Ovary (tissue), 3 donors: ENCODE data around the gene KCNJ6.

Experiments
- POLR2A ChIP-seq: fragments of 450-650 bp; IDR thresholded peaks from one replicate; pipeline ENCODE4 v1.6.1; 2017; ENCODE audit warnings: antibody characterized with exemption, mild to moderate bottlenecking, moderate library complexity
- TF ChIP-seq, protein P1 (sequence below), 3 donors: fragments of 450-650 bp in 2 of 3; fragments of 200-600 bp in 1 of 3; IDR thresholded peaks; one replicate each; pipeline versions ENCODE4 v1.5.1 to v1.8.0; 2016 to 2022; ENCODE audit warnings: antibody characterized with exemption in 3 of 3, mild to moderate bottlenecking in 1 of 3
- donor health status: DM: no; HTN: no; CAD: no.

DNA sequence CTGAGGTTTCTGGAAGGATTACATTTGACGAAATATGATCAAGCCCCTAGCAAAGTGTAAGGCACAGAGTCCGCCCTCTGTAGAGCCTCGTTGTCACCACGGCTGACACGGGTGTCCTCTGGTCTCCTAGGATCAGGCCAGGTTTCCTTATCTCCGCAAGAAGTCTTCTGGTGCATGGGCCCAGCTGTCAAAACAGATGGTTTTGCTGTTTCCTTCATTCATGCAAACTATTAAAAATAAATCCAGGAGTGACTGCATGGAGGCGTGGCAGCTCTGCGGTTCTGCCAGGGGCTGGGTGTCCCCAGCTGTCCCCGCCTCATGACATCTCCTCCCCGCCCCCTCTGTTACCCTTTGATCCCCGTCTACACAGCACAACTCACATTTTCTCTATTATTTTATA, 340.7 kb downstream of the KCNJ6 start:
- TF ChIP-seq, protein P1, sequence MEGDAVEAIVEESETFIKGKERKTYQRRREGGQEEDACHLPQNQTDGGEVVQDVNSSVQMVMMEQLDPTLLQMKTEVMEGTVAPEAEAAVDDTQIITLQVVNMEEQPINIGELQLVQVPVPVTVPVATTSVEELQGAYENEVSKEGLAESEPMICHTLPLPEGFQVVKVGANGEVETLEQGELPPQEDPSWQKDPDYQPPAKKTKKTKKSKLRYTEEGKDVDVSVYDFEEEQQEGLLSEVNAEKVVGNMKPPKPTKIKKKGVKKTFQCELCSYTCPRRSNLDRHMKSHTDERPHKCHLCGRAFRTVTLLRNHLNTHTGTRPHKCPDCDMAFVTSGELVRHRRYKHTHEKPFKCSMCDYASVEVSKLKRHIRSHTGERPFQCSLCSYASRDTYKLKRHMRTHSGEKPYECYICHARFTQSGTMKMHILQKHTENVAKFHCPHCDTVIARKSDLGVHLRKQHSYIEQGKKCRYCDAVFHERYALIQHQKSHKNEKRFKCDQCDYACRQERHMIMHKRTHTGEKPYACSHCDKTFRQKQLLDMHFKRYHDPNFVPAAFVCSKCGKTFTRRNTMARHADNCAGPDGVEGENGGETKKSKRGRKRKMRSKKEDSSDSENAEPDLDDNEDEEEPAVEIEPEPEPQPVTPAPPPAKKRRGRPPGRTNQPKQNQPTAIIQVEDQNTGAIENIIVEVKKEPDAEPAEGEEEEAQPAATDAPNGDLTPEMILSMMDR (IDR thresholded peaks at IDR 0.05): no peak
- no peak for TF ChIP-seq POLR2A
